ENCODE measurements around the gene SPINK9. TPM values are rescaled to one million over a fixed set of nuclear protein-coding genes. Genes with fewer than 3 reads are reported as not detected.
A peak's percentile ranks its signal among the peaks of the same experiment; 100 is the strongest.
"Not testable (repeated sequence)": the region's sequence is repeated elsewhere in the genome, so short reads cannot be mapped to it uniquely, and the experiment has no call there.

The SPINK9 gene
- polyA plus RNA-seq, 1 experiment = not detected

DNA sequence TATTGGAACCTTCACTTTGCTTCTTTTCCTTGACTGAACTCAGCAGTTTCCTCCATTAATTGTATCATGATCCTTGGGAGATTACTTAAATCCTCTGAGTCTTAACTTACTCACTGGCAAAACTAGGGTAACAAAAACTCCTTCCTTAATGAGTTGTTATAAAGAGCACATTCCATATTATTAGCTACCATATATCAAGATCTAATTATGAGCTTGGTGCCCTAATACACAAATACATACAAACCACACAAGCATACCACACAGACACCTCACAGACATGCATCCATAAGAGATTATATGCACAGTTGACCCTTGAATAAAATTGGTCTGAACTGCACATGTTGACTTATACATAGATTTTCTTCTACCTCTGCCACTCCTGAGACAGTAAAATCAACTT lies 25.6 kb upstream of the SPINK9 start:
- TF ChIP-seq, protein P1, sequence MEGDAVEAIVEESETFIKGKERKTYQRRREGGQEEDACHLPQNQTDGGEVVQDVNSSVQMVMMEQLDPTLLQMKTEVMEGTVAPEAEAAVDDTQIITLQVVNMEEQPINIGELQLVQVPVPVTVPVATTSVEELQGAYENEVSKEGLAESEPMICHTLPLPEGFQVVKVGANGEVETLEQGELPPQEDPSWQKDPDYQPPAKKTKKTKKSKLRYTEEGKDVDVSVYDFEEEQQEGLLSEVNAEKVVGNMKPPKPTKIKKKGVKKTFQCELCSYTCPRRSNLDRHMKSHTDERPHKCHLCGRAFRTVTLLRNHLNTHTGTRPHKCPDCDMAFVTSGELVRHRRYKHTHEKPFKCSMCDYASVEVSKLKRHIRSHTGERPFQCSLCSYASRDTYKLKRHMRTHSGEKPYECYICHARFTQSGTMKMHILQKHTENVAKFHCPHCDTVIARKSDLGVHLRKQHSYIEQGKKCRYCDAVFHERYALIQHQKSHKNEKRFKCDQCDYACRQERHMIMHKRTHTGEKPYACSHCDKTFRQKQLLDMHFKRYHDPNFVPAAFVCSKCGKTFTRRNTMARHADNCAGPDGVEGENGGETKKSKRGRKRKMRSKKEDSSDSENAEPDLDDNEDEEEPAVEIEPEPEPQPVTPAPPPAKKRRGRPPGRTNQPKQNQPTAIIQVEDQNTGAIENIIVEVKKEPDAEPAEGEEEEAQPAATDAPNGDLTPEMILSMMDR (IDR thresholded peaks at IDR 0.05; ENCODE audit: insufficient read depth, low read depth, low read length) = no peak
- ChIA-PET POLR2A (no interaction called here), CTCF (no interaction called here)

DNA sequence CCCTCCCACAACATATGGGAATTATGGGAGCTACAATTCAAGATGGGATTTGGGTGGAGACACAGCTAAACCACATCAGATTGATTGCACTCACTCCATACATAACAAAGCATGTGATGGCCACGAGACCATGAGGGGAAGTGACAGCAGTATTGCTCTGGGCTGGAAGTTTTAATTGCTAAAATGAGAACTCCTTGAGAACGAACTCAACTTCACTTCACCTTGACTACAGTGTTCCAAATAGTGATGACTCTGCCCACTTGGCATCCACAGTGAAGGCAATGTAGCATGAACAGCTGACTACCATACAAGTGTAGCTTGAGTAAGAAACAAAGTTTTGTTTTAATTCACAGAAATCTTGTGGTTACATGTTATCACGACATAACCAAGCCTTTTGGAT lies 23.9 kb upstream of the SPINK9 start:
- POLR2A ChIA-PET = no interaction called here
- DNase-seq (ENCODE audit: low read depth) = no peak
- CTCF ChIA-PET = interaction anchor here (1.0 kb wide), 1 partner anchor 63 kb away, joined by 3 read pairs; no protein-coding TSS in a partner anchor
- H3K4me3 ChIP-seq (ENCODE audit: low read depth, low read length) = no peak overlapping the region
- TF ChIP-seq, protein P1 (IDR thresholded peaks at IDR 0.05; ENCODE audit: insufficient read depth, low read depth, low read length) = no peak
- H3K27me3 ChIP-seq (ENCODE audit: control insufficient read depth, insufficient read depth, low read length) = no peaks in the 10 kb centered on the region
- H3K36me3 ChIP-seq (ENCODE audit: control insufficient read depth, insufficient read depth, low read length) = no peaks in the 10 kb centered on the region

More for the DNA sequence above, 25.6 kb upstream of the SPINK9 start:
- DNase-seq (ENCODE audit: low read depth) = no peak
- Histone ChIP-seq H3K27me3 (ENCODE audit: control insufficient read depth, insufficient read depth, low read length) (no peaks in the 10 kb centered on the region), H3K36me3 (ENCODE audit: control insufficient read depth, insufficient read depth, low read length) (no peaks in the 10 kb centered on the region), H3K4me3 (ENCODE audit: low read depth, low read length) (no peak overlapping the region)

GRCh38 chr5:148312153-148312552 lies 23.2 kb upstream of the SPINK9 start, which contains the start of gene SPINK7:
SPINK7 (plus strand) TSS chr5:148312423; CDS start chr5:148312484, 61 bp downstream.
- Histone ChIP-seq H3K4me3 (ENCODE audit: low read depth, low read length) (no peak within 1 kb of the TSS), H3K27me3 (ENCODE audit: control insufficient read depth, insufficient read depth, low read length) (no peaks in the 10 kb centered on the region), H3K36me3 (ENCODE audit: control insufficient read depth, insufficient read depth, low read length) (no peaks in the 10 kb centered on the region)
- TF ChIP-seq, protein P1 (IDR thresholded peaks at IDR 0.05; ENCODE audit: insufficient read depth, low read depth, low read length) = no peak
- ChIA-PET POLR2A (no interaction called here), CTCF (interaction anchor here (1.0 kb wide), 1 partner anchor 62 kb away, joined by 3 read pairs; no protein-coding TSS in a partner anchor)
- no peak for DNase-seq (ENCODE audit: low read depth)

DNA sequence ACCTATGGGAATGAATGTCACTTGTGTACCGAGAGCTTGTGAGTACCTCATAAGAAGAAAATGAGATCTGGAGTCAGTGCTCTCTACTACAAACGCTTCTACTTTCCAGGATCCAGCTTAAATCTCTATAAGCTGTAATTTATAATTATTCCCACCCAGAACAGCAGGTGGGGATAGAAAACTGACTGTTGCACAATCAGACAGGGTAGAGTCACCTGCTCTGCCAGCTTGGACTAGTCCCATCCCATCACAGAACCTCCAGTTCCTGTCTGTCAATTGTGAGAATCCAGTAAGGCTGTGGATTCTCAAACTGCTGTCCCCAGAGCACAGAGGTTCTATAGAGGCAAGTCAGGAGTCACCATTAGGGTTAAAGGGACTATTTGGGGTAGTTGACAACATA lies 21.2 kb upstream of the SPINK9 start:
- no peak for DNase-seq (ENCODE audit: low read depth)
- no peaks in the 10 kb centered on the region for H3K36me3 ChIP-seq (ENCODE audit: control insufficient read depth, insufficient read depth, low read length)
- no peaks in the 10 kb centered on the region for H3K27me3 ChIP-seq (ENCODE audit: control insufficient read depth, insufficient read depth, low read length)
- POLR2A ChIA-PET = no interaction called here
- TF ChIP-seq, protein P1 (IDR thresholded peaks at IDR 0.05; ENCODE audit: insufficient read depth, low read depth, low read length) = no peak
- H3K4me3 ChIP-seq (ENCODE audit: low read depth, low read length) = no peak overlapping the region
- CTCF ChIA-PET = interaction anchor here (1.1 kb wide), 1 partner anchor 23 kb away, joined by 3 read pairs; no protein-coding TSS in a partner anchor

GRCh38 chr5:148314731-148315130 lies 20.6 kb upstream of the SPINK9 start:
- Histone ChIP-seq H3K27me3 (ENCODE audit: control insufficient read depth, insufficient read depth, low read length) (no peaks in the 10 kb centered on the region), H3K4me3 (ENCODE audit: low read depth, low read length) (no peak overlapping the region), H3K36me3 (ENCODE audit: control insufficient read depth, insufficient read depth, low read length) (no peaks in the 10 kb centered on the region)
- ChIA-PET POLR2A (no interaction called here), CTCF (interaction anchor here (1.1 kb wide), 1 partner anchor 24 kb away, joined by 3 read pairs; no protein-coding TSS in a partner anchor)
- TF ChIP-seq, protein P1 (IDR thresholded peaks at IDR 0.05; ENCODE audit: insufficient read depth, low read depth, low read length) = no peak
- no peak for DNase-seq (ENCODE audit: low read depth)

- H3K4me3 ChIP-seq (ENCODE audit: low read depth, low read length) = peak overlapping the region; percentile 7; the same call in 1 of the 2 replicates
- H3K27me3 ChIP-seq (ENCODE audit: control insufficient read depth, insufficient read depth, low read length); DNase-seq (ENCODE audit: low read depth); POLR2A ChIA-PET; CTCF ChIA-PET; H3K36me3 ChIP-seq (ENCODE audit: control insufficient read depth, insufficient read depth, low read length): not testable (repeated sequence)
Observed at GRCh38 chr5:148320011-148320963, 15.1 kb upstream of the SPINK9 start.
